HG03159 (cell line): ENCODE data around the gene RNF144B.
"Not testable (repeated sequence)": the region's sequence is repeated elsewhere in the genome, so short reads cannot be mapped to it uniquely, and the experiment has no call there.

Experiments used
- ATAC-seq: cut with Tn5 transposase; IDR thresholded peaks from one replicate; pipeline ENCODE4 v1.9.1; 2021; ENCODE audit warnings: mild to moderate bottlenecking, moderate library complexity; ENCODE audit not compliant: unreplicated experiment

Gene RNF144B

DNA sequence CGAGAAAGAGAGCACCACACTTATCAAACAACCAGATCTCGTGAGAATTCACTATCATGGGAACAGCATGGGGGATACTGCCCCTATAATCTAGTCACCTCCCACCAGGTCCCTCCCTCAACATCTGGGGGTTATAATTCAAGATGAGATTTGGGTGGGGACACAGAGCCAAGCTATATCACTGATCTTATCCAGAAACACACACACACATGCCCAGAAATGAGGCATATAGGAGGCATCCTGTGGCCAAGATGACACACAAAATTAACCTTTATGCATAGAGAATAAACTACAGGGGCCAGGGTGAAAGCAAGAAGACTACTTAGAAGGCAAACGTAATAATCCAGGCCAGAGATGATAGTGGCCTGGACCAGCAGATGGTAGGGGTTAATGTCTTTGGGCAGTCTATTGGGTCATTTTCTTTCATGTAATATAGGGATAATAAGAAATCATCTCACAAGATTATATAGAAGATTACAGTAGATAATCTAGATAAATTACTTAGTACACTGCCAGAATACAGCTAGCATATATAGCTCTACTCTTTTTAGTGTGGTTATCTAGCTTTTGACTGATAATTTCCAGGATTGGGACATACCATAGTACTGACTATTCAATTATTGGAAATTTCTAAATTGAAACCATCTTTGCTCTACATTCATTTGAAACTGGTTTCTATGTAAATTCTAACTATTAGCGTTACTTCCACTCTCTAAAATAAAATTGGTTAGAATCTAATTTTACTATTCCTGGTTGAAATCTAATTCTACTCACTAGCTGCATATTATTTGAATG, 20.0 kb downstream of the RNF144B start:
- no peak for ATAC-seq

GRCh38 chr6:18409602-18410001, 22.5 kb downstream of the RNF144B start:
- not testable (repeated sequence) for ATAC-seq

- no peak for ATAC-seq
These were observed 23.3 kb downstream of the RNF144B start for GRCh38 chr6:18410412-18410811.

DNA sequence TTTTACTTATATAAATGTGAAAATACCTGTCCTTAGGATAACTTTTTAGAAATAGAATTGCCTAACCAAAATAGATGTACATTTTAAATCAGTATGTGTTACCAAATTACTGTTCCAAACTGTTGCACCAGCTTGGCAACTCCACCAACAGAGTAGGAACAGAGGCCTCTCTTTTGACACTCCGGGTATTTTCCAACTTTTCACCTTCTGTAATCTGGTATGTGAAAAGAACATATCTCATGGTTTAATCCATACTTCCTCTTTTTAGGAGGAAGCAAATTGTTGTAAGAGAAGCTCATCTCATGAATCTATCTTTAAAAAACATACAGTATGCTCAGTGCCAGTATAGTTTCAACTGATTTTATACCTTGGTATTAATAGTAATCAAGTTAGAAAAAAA, 24.9 kb downstream of the RNF144B start:
- ATAC-seq = no peak

DNA sequence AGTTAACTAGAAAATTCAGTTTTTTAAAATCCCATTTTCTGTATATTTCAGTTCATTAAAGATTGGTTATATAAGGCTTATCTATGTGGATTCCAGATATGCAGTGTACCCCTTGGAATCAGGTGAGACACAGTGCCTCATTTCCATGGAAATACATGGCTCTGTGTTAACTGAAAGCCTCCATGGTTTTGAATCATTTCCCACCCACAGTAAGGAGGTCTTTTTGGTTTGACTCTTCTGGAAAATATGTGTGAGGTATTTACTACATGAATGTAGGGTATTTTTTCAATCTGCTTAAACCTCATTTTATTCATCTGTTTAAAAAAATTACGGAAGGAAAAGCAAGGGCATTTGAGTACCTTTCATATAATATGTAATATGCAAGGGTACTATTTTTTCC, 25.5 kb downstream of the RNF144B start:
- no peak for ATAC-seq

- ATAC-seq = no peak
These were observed 26.2 kb downstream of the RNF144B start for GRCh38 chr6:18413381-18413780.

DNA sequence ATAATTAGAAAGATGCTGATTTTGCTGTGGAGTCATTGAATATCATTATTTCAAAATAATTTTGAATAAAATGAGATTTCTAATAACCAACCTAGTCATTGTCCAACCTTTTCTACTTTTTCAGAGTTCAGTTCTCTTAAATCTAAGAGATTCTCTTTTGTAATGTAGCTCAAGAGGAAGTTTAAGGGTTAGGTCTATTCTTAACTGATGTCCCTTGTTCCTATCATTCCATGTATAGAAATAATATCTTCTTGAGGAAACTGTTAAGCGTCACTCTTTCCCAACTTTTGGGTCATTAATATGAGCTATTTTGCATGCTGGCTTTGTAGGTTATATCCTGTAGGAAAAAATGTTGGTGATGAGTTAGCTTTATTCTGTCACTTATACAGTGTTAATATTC, 27.0 kb downstream of the RNF144B start:
- ATAC-seq = no peak

DNA sequence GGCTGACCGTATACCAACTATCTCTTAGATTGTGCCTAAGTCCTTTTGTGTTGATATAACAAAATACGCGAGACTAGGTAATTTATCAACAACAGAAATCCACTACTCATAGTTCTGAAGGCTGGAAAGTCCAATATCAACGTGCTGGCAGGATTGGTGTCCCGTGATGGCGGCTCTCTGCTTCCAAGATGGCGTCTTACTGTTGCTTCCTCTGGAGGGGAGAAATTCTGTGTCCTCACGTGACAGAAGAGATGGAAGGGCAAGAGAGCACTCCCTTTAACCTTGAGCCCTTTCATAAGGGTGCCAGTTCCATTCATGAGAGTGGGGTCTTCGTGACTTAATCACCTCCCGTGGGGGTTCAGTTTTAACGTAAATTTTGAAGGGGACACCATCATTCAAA, 28.1 kb downstream of the RNF144B start:
- ATAC-seq = no peak

- ATAC-seq = no peak
These were observed 28.7 kb downstream of the RNF144B start for GRCh38 chr6:18415671-18416340.

GRCh38 chr6:18416341-18416679, 29.2 kb downstream of the RNF144B start:
- ATAC-seq = no peak

- ATAC-seq = no peak
These were observed 33.2 kb downstream of the RNF144B start for GRCh38 chr6:18420328-18420727.

GRCh38 chr6:18422136-18422535, 35.0 kb downstream of the RNF144B start:
- ATAC-seq = no peak

GRCh38 chr6:18423426-18423825, 36.3 kb downstream of the RNF144B start:
- no peak for ATAC-seq

DNA sequence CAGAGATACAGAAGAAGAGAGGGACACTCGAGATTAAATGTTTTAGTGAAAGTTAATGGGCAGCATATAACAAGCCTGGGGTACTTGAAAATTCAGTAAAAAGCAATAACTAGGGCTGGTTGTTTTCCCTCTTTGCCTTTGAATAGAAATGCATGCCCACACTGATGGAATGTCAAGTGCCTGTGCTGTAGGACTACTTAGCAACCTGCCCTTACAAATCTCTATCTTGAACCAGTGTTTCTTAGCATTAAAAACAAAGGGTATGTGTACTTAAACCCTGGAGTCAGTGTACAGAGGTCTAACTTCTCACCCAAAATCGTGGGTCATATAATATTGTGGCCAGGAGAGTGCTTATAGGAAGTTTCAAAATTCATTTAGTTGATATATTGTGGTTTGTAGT, 37.1 kb downstream of the RNF144B start:
- ATAC-seq = no peak

DNA sequence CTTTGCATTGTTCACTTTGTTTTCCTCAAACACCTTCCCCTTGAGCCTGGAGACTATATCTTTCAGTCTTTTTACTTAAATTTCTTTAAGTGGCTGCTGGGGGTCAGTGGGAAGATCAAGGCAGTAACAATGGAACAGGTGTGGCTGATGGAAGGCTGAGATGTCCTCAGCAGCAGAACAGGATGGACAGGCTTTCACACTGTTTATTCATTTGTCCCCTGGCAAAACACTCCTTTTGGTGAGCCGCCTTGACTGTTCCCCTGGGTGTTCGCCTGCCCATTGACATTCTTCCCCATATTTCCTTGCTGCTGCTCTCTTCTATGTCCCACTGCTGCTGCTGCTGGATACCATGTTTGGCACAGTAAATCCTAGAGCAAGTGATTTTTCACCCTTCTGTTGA, 38.1 kb downstream of the RNF144B start:
- no peak for ATAC-seq

GRCh38 chr6:18427296-18427695, 40.1 kb downstream of the RNF144B start:
- ATAC-seq = no peak

DNA sequence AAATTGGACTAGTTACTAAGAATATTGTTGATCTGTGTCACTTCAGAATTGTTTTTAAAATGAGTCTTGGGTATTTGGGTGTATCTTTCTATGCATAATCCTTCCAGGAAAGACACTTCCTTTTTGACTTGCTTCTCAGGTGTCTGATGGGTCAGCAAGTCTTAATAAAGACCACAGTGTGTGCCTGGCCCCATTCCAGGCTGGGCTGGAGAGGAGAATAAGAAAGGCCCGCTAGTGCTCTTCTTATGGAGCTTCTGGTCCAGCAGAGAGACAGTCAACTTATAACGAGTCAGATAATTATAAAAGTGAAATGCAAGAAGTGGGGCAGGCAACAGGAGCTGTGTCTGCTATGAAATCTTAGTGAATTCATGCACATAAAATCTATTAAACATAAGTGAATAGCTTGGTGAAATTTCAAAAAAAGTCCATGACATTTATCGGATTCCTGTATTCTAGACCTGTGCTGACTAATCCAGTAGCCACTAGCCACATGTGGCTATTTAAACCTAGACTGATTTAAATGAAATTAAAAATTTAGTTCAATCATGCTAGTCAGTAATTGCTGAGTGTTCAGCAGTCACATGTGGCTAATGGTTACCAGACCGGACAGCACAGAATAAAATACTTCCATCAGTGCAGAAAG, 42.6 kb downstream of the RNF144B start:
- ATAC-seq = no peak

DNA sequence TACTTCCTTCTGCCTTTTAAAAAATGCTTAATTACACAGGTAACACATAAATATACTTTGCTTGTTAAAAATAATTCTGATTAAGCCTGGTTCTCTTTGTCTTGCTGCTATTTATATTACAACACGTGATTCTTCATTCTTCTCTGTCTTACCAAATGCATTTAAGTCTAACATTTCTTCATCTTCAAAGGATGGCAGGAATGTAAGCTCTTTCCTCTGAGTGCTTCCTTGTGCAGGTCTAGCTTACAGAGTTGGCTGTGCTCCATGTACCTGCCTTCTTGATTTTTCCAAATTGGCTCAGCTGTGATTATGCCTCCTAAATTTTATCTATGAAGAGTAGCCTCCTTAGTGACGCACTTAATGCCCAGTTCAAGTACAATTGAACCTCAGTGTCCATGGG, 44.4 kb downstream of the RNF144B start:
- no peak for ATAC-seq

DNA sequence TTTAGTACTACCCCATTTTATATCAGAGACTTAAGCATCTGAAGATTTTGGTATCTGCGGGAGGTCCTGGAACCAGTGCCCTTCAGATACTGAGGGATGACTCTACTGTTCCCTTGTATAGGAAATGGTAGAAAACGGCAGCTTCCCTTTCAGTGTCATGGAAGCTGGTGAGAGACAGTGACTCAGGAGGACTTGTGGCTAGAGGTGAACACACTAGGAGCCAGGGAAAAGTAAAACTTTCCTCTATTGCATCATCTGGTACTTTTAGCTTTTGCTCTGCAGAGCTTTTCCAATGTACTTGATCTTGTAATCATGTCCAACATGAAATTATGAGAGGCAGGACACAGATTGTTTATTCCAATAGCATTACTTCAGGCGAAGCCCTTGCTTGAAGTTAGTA, 45.0 kb downstream of the RNF144B start:
- ATAC-seq = no peak

DNA sequence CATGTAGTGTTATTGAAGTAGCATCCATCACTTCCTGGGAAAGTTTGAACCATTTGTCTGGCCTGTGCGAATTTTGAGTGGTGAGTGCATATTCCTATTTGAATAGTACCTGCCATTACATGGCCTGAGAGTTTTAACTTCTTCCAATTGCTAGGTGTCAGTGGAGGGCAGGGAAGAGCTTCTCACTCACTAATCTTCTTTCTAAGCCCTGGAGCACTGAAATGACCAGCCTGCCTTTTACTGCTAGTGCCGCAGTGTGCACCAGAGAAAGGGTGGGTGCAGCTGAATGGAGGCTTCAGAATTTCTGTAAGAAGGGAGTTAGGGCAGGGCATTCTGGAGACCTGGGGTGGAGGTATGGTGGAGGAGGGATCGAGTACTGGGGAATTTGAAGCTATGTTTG, 45.5 kb downstream of the RNF144B start:
- no peak for ATAC-seq

DNA sequence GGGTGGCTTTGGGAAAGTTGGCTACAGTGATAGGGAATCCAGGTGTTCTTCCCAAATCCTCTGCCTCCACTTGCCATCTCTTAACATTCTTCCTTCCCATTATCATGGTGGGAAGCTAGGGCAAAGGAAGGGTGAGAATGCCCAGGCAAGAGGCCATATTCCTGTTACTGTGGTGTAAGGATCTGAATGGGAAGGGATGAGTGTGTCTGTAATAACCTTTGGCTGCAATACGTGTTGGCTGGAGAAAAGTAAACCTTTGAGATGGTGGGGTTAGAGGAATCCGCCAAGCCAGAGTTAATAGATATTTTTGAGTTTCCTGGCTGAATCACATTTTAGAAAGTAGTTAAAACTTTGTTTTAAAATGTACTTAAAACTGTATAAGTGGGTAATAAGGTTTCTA, 45.9 kb downstream of the RNF144B start:
- no peak for ATAC-seq

DNA sequence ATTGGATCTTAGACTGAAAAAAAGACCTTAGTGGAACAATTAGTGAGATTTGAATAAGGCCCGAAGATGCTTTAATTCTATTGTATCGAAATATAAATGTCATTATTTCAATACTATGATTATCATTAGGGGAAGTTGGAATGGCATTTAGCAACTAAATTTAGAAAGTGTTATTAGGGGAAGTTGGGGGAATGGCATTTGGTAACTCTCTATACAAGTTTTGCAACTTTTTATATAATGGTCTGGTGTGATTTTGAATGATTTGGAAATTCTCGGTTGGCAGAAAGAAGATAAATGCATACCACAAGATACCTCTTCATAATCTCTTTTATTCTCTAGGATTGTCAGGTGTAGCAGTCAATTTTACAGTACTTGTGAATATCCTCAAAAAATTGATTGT, 49.2 kb downstream of the RNF144B start:
- ATAC-seq = no peak
